GM19238 (cell line): ENCODE measurements around the gene RIN2.
"Not testable (repeated sequence)": the region's sequence is repeated elsewhere in the genome, so short reads cannot be mapped to it uniquely, and the experiment has no call there.

Experiments
- DNase-seq: peaks from one replicate; pipeline ENCODE4 v3.0.0; 2011; ENCODE audit warnings: low spot score; ENCODE audit not compliant: insufficient read length

RIN2 gene

DNA sequence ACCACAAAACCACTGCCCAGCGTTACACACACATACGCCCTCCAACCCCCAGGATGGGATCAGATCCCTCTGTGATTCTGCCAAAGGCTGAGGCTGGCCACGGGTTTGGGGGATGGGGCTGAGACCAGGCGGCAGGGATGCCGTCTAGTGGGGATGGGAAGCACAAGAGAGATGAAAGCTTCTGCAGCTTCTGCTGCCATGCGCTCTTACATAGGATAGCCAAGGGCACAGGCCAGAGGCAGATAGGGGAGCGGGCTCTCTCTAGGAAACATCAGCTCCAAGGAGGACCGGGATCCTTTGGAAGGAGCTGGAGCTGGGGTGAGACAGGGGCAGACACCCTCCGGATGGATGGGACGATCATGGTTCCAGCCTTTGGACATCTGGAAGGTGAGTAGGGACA is 18.7 kb upstream of the RIN2 start:
- no peak for DNase-seq

DNA sequence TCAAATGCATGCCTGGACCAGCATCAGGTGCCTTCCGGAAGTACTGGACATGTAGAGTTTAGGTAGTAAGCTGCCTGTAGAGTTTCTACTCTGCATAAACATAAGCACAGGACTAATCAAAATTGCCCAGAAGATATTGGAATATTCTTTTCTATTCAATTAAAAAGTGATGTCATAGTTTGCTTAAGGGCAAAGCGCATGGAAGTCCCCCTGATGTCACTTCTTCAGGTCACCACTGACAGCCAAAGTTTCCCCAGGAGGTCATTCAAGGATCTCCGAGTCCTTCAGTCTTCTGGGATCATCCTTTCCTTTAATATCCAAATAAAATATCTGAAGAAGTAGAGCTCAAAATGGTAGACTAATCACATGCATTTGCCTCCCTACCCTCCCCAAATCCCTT is 17.5 kb upstream of the RIN2 start:
- DNase-seq, result no peak

DNA sequence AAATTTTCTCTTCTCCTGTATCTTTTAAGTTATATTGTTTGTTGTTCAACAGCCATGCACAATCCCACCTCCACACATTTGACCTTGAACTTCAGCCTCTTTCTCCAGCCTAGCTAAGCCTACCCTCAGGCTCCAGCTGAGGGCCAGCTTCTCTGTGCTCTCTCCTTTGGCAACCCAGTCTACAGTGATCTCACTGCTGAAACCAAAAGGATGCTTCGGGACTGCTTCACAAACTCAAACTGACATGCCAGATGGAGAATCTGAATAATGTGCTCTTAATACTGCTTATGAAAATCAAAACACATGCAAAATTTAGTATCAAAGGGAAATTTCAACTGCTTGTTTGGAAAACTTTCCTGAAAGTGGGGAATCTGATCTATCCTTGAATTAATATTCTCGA is 16.1 kb upstream of the RIN2 start:
- DNase-seq, result no peak

DNA sequence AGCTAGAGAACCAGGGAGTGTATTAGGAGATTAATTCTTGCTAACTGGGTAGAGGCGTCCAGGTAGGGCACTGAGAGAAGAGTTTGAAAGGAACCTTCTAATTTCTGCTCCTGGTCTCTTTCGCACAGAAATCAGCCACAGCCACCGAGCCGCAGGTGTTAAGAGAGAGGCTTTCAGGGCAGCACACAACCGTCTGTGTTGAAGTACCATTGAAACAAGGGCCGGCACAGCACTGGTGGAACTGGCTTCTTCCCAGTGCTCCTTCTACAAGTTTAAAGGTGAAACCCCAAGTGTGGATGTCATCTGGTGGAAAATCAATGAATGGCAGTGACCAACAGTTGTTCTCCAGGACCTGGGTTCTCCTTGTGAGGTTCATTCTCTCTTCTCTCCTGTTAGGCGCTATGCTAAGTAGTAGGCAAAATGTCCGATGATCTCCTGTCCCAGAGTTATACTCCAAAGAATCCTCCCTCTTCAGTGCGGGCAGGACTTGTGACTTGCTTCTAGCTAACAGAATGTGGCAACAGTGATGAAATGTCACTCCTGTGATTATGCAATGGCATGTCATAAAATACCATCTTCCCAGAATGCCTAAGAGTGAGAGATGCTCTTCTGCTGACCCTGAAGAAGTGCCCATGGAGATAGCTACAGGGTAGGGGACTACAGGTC is 15.0 kb upstream of the RIN2 start:
- DNase-seq, result no peak

DNA sequence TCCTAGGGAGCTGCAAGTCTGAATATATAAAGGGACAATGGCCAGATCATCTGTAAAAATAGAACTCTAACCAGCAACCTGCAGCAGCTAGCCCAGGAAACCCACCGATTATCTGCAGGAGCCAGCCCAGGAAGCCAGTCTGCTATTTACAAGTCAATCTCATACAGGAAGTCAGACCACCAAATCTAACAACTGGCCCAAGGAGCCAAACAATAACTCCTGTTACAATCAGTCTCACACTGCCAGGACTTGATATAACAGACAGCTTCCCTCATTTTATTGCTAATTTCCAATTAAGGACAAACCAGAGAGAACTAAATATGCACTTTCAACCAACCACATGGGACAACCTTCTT is 14.4 kb upstream of the RIN2 start:
- DNase-seq, result no peak

DNA sequence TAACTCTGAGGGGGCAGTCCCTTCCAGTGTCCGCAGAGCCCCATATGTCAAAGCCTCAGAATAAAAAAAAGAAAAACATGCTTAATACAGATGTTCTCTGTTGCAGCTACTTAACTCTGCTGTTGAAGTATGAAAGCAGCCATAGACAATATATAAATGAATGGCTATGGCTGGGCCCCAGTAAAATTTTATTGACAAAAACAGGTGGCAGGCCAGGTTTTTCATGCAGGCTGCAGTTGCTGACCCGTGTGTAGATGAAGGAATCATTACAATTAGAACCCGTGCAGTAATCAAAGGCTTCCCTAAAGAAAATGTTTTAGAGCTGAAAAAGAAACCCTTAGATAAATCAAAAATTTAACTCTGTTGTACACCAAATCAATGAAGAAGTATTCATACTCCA is 13.0 kb upstream of the RIN2 start:
- DNase-seq, result no peak

DNA sequence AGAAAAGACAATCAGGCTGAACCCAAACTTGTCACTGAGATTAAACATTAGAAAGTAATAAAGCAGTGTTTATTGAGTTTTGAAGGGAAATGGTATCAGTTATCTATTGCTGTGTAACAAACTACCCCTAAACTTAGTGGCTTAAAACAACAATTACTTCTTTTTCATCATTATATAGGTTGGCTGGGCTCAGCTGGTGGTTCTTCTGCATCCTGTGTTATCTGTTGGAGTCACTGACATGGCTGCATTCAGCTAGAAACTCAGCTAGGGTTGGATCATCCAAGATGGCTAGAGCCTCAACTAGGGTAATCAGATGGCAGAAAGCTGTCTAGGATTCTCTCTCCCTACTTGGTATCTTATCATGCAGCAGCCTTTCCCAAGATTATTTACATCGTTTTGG is 12.5 kb upstream of the RIN2 start:
- DNase-seq, result no peak

DNA sequence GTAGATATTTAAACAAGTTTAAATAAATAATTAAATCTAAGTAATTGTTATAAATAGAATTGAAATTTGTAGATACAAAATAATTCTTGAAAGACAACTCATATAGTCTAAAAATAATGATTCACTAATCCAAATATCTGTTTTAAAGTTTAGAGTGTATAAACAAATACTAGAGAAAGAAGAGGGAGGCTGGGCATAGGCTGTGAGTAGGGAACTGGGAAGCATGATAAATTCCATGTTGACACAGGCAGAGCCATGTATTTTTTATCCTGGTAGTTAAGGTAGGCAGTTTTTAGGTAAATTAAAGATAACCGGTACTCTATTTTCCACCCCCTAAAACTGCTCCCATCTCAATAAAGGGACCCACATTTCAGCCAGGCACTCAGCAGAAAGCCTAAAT is 11.7 kb upstream of the RIN2 start:
- no peak for DNase-seq

DNA sequence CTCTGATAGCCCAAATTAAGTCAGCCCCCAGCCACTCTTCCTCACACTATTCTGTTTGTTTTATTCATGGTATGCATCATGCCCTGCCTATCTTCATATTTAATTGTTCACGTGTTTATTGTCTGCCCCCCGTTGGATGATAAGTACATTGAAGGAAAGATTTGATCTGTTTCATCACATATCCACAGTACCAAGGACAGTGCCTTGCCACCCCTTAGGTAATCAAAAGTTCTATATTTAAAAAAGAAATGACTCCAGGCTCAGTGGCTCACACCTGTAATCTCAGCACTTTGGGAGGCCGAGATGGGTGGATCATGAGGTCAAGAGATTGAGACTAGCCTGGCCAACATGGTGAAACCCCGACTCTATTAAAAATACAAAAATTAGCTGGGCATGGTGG is 10.2 kb upstream of the RIN2 start:
- DNase-seq, result no peak

DNA sequence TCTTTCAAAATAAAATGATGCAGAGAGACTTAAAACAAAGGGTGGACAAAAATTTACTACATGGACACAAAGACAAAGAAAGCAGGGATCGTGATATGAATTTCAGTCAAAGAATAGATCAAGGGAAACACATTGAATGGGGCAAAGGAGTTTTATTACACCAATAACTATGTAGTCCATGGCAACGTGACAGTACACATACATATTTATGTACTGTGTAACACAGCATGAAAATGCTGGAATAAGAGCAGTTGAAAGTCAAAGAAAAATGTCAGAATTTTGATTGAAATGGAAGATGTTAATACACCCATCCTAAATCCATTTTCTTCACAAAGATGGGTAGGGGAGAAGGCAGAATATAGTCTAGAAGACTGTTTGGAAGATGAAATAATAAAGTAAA is 9.4 kb upstream of the RIN2 start:
- DNase-seq, result no peak

DNA sequence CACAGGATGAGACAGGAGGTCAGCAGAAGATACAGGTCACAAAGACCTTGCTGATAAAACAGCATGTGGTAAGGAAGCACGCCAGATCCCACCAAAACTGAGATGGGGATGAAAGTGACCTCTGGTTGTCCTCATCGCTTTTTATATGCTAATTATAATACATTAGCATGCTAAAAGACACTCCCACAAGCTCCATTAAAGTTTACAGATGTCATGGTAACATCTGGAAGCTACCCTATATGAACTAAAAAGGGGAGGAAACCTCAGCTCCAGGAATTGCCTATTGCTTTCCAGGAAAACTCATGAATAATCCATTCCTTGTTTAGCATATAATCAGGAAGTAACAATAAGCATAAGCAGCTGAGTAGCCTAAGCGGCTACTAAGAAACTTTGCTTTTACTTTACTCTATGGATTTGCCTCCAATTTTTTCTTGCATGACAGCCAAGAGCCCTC is 8.4 kb upstream of the RIN2 start:
- DNase-seq, result no peak

DNA sequence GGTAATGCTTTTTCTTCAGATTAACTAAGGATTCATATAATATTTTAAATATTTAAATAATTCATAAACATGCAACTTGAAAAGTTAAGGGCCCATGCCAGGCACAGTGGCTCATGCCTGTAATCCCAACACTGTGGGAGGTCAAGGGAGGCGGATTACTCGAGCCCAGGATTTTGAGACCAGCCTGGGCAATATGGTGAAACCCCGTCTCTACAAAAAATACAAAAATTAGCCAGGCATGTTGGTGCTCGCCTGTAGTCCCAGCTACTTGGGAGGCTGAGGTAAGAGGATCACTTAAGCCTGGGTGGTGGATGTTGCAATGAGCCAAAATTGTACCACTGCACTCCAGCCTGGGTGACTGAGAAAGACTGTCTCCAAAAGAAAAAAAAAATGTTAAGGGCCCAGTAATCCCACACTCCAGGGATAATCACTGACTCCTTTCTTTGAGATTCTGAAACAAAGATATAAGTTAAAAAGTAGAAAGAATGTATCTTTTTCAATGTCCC is 7.9 kb upstream of the RIN2 start:
- DNase-seq, result no peak

DNA sequence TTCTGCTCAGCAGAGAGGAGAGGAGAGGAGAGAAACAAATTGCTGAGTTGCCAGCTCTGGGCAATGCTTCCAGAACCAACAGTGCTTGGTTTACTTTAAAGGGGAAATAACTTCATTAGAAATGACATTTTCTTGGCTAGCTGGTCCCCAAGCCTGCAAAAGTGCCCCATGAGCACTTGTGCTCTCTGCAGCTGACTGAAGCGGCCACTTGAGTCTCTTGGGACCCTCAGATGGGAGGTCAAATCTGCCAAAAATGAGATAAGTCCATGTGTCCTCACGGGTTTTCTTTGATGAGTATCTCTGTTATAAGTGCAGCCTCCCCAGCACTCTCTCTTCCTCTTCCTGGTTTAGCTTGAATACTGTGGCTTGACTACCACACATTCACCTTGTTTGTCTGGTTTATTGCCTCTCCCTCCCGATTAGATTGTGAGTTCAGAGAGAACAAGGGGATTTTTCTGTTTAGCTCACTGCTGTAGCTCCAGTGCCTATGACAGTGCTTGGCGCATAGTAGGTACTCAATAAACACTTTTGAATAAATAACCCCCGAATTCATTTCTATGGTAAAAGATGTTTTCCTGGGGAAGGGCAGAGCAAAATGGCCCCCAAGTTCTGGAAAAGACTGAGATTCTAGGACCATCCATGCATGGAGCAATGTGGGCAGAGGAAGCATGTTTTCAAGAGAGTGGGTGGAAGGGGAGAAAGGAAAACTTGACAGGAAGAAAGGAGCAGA is 7.0 kb upstream of the RIN2 start:
- DNase-seq, result no peak

DNA sequence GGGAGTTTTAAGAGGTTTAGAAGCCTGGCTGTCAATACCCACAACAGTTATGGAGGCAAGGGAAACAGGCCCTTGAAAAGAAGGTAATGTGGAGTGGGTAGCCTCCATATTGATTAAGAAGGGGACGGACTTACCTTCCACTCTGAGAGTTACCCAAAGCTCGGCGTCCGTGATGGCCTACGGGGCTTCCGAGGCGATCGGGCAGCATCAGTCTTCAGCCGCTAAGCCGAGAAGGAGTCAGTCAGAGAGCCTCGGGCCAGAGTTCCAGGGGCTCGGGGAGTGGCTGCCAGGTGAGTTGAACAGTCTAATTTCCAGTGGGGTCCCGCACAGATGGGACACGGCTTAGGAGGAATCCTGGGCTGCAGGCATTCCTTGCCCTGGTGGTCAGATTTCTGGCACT is 3.9 kb upstream of the RIN2 start:
- DNase-seq, result not testable (repeated sequence)

DNA sequence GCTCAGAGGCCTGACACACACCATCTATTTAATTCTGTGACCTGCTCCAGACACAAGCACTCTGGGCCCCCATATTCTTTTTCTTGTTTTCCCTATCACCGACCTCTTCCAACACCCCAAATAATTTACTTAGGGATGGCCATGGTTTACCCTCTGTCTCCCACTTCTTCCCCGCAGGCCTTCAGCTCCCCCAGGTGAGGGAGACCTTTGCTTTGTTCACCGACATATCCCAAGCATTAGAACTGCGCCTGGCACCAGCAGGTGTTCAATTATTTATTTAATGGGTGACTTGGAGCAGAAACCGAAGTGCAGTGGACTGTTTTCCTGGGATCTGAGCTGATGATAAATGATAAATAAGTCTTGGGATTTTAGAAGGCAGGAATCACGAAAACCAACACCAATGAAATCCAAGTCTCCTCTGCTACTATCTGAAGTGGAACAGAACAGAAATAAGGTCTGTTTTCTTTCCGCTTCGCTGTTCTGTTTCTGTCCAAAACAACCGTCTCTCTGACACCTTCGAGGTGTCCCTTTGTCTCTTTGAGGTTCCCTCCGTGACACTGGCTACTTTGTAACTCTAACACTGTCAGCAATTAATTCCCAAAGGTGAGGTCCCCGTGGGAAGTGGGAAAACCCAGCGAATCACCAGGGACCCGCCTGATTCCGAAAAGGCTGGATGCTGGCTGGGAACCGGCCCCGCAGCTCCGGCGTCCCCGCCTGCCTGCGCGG is 1.1 kb upstream of the RIN2 start:
- DNase-seq, result no peak

DNA sequence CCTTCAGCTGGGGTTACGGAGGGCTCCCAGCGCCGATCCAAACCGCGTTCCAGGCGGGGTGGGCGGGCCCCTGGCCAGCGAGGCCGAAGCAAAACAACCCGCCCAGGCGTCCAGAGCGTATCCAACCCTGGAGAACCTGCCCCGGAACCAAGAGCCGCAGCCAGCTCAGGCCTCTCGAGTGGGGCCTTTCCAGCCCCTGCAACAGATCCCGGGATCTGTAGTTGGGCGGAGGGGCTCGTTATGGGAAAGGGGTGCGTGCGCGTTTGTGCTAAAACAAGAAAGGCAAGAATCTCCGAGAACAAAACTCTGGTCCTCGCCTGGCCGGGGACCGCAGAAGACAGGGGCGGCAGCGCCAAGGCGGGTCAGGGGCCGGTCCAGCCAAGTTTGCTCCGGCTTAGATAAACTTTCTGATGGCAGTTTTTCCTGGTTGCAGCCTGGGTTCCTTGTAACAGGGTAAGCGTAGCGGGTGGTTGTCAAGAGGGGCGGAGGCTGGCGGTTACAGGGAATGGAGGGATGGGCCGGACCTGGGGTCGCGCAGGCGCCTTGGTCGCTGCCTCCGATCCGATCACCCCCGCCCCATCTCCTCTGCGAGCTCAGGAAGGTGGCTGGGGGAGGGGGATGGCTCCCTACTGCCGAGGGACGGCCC is 448 bp upstream of the RIN2 start:
- DNase-seq, result no peak

DNA sequence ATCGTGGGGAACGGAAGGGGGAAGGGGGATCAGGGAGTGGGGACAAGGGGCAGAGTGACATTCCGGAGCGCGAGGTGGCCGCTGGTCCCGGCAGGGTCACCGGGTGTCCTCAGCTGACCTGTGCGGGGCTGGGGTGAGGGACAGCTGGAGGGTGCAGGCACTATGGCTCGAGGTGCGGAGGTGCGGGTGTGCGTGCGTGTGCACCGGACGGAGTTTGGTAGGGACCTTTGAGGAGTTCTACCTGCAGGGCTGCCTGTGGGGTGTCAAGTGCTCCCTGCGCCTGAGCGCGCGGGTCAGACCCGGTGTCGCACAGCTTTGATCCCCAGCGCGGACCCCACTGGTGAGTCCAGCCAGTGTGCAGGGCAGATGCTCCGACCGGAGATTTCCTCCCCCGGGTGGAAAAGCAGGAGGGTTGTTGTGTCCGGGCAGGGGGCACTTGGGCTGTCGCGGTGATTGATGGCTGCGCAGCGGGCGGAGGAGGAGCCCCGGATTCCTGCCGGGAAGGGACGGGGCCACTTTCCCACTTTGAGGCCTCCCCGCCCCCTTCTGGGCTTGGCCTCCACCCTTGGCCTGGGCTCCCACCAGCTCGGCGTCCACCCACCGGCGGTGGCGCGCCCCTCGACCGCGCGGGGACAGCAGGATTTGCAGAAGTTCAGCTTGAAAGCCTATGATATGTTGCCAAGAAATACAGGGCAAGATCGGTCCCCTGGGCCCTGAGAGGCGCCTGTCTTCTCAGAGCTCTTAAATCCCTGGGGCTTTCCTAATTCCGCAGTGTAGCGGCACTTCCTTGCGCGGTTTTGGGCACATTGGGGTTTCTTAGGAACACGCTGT is 658 bp downstream of the RIN2 start:
- no peak for DNase-seq

DNA sequence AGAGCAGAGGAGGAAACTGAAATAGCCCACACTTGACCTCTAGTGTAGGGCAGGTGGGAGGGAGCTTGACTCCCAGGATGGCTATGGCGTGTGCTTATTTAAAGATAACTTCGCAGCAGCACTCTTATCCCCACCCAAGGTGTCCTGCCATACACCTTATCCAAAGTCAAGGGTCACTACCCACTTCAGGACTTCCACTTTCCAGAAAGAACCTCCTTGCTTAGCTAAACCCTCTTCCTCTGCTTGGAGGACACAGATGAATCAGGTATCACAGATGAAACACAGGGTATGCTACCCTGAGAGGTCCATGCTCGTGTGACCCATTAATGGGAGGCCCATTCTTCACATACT is 2.3 kb downstream of the RIN2 start:
- DNase-seq, result no peak

DNA sequence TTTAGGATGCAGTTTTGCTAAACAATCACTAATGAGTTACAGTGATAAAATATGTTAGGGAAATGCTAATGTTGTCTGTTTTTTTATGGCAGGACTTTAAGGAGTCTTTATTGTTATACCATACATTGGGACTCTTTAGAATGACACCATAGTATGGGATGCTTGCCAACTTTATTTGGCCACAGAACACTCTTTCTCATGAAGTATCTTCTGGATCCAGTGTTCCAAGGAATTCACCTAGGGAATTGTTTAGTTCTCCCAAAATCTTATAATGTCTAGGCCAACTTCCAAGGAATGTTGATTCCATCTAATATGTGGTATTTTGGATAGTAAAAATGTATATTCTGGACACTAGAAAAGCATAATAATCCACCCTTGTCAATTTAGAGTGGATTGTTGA is 3.3 kb downstream of the RIN2 start:
- DNase-seq, result no peak

DNA sequence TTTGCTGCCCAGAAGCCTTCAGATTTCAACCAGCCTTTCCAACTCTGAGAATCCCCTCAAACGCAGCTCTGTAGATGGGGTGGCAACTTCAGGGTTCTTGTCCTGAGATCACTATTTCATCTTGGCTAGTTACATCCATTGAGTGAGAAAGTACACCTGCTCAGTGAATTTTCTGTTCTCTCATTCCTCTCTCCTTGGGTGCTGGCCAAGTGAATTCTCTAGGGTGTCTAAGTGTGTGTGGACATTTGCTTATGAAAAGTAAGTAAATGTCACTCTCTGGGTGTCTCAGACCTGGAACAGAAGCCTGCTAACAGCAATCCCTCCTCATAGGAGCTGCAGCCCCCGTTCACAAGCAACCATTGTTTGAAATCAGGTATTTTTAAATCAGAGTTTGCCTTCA is 3.8 kb downstream of the RIN2 start:
- no peak for DNase-seq

DNA sequence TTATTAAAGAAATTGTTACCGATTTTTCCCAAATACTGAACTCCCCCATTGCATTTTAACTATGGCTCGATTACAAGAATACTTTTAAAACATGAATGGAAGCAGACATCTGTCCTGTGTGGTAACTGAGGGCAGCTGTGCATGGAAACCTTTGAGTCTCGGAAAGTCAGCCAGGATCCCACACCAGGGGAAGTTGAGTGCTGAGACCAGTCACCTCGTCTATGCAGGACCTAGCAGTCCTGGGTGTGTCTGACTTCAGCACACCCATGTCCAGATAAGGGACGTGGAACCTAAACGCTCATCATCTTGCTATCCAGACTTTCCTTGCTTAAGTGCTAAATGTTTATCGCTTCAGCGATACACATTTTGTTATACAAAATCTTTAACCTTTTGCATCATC is 6.1 kb downstream of the RIN2 start:
- no peak for DNase-seq
